ENCODE measurements around the gene C1orf159.
"Not testable (repeated sequence)": the region's sequence is repeated elsewhere in the genome, so short reads cannot be mapped to it uniquely, and the experiment has no call there.

C1orf159 gene

DNA sequence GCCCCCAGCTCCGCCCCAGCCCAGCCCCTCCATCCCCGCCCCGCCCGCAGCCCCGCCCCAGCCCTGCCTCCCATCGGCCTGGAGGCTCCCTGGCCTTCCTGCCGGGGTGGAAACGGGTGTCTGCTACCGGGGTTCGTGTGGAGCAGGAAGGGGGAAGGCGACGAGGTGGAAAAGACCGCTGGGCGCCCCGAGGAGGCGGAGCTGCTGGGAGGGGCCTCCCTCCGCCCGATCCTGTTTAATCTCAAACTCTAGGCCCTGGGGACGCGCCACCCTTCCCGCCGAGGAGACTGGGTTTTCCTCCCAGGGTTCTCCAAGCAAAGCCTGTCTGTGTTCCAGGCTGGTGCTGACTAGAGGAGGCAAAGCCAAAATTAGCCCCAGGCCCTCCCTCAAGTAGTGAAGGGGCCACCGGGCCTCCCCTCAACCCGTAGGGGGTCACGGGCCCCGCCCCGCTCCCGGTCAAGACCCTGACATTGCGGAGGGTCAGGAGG, 41.6 kb upstream of the C1orf159 start:
- peak overlapping the region; percentile 42 for H3K4me3 ChIP-seq (ENCODE audit: low read length)
- H3K36me3 ChIP-seq (ENCODE audit: control insufficient read depth, low read depth, low read length) = no peaks in the 10 kb centered on the region
- peak overlapping the region; percentile 71 for H3K9ac ChIP-seq (ENCODE audit: low read length)
- H3K9me3 ChIP-seq (ENCODE audit: control insufficient read depth, low read depth, low read length) = peaks cover 4% of the 10 kb centered on the region
- H3K4me1 ChIP-seq (ENCODE audit: control insufficient read depth, low read depth, low read length) = peaks cover 7% of the 10 kb centered on the region
- H3K27ac ChIP-seq (ENCODE audit: low read length) = no peak overlapping the region
- H3K27me3 ChIP-seq (ENCODE audit: control insufficient read depth, insufficient read depth, low read length) = no peaks in the 10 kb centered on the region

DNA sequence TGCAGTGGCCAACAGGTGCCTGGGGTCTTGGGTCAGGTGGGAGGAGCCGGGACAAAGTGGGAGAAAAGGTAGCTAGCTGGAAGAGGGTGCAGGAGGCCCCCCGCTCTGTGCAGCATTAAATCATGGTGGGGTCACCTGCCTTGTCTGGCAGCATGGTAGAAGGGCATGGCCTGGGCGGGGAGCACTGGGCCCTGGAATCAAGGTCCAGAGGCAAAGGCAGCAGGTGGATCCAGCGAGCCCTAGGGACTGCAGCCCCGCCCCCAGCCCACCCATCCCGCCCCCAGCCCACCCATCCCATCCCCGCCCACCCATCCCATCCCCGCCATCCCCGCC, 41.1 kb upstream of the C1orf159 start:
- Histone ChIP-seq H3K9me3 (ENCODE audit: control insufficient read depth, low read depth, low read length) (peaks cover 4% of the 10 kb centered on the region), H3K4me1 (ENCODE audit: control insufficient read depth, low read depth, low read length) (peaks cover 3% of the 10 kb centered on the region), H3K4me3 (ENCODE audit: low read length) (no peak overlapping the region), H3K9ac (ENCODE audit: low read length) (no peak overlapping the region), H3K27me3 (ENCODE audit: control insufficient read depth, insufficient read depth, low read length) (no peaks in the 10 kb centered on the region), H3K27ac (ENCODE audit: low read length) (no peak overlapping the region), H3K36me3 (ENCODE audit: control insufficient read depth, low read depth, low read length) (no peaks in the 10 kb centered on the region)

- Histone ChIP-seq H3K9me3 (ENCODE audit: control insufficient read depth, low read depth, low read length) (peaks cover 4% of the 10 kb centered on the region), H3K27ac (ENCODE audit: low read length) (no peak overlapping the region), H3K27me3 (ENCODE audit: control insufficient read depth, insufficient read depth, low read length) (no peaks in the 10 kb centered on the region), H3K9ac (ENCODE audit: low read length) (no peak overlapping the region), H3K4me1 (ENCODE audit: control insufficient read depth, low read depth, low read length) (no peaks in the 10 kb centered on the region), H3K4me3 (ENCODE audit: low read length) (no peak overlapping the region), H3K36me3 (ENCODE audit: control insufficient read depth, low read depth, low read length) (no peaks in the 10 kb centered on the region)
Observed at GRCh38 chr1:1156140-1157032, 40.5 kb upstream of the C1orf159 start.

DNA sequence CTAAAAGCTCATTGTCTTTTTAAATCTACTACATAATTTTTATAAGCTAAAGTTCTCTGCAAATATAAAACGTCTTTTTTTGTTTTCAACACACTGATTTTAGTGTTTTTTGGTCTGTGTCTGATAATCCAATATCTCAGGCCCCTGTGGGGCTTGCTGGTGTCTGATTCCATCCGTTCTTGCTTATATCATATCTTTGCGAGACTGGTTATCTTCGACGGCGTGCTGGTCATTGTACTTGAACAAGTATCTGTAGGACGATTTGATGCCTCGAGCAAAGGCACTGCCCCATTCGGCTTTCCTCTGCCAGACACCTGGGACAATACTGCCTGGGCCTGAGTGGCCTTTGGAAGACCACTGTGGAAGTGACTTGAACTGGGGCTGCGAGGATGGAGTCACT, 39.4 kb upstream of the C1orf159 start:
- no peaks in the 10 kb centered on the region for H3K4me1 ChIP-seq (ENCODE audit: control insufficient read depth, low read depth, low read length)
- no peaks in the 10 kb centered on the region for H3K27me3 ChIP-seq (ENCODE audit: control insufficient read depth, insufficient read depth, low read length)
- H3K36me3 ChIP-seq (ENCODE audit: control insufficient read depth, low read depth, low read length) = no peaks in the 10 kb centered on the region

DNA sequence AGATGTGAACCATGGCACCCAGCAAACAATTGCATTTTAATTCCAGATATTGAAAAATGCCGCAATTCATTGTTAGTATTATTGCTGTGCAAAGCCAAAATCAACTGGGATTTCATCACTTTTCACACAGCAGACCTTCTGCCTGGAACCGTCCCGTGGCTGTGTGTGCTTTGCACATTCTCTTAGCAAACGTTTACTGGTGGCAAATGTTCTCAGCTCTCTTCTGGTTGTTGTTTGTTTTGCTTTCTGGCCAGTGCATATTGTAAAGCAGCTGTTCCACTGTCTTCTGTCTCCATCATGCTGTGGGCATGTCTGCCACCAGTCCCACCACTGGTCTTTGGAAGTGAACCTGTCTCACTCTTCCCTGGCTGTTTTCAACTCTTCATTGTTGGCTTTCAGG, 38.0 kb upstream of the C1orf159 start:
- no peak overlapping the region for H3K4me3 ChIP-seq (ENCODE audit: low read length)
- H3K36me3 ChIP-seq (ENCODE audit: control insufficient read depth, low read depth, low read length) = no peaks in the 10 kb centered on the region
- peaks cover 4% of the 10 kb centered on the region for H3K9me3 ChIP-seq (ENCODE audit: control insufficient read depth, low read depth, low read length)
- no peaks in the 10 kb centered on the region for H3K27me3 ChIP-seq (ENCODE audit: control insufficient read depth, insufficient read depth, low read length)
- no peak overlapping the region for H3K27ac ChIP-seq (ENCODE audit: low read length)
- no peak overlapping the region for H3K9ac ChIP-seq (ENCODE audit: low read length)
- H3K4me1 ChIP-seq (ENCODE audit: control insufficient read depth, low read depth, low read length) = no peaks in the 10 kb centered on the region

More for the DNA sequence above, 39.4 kb upstream of the C1orf159 start:
- Histone ChIP-seq H3K4me3 (ENCODE audit: low read length) (no peak overlapping the region), H3K9ac (ENCODE audit: low read length) (no peak overlapping the region), H3K9me3 (ENCODE audit: control insufficient read depth, low read depth, low read length) (peaks cover 4% of the 10 kb centered on the region), H3K27ac (ENCODE audit: low read length) (no peak overlapping the region)

- not testable (repeated sequence) for H3K9me3 ChIP-seq (ENCODE audit: control insufficient read depth, low read depth, low read length); H3K9ac ChIP-seq (ENCODE audit: low read length); H3K27ac ChIP-seq (ENCODE audit: low read length); H3K4me1 ChIP-seq (ENCODE audit: control insufficient read depth, low read depth, low read length); H3K36me3 ChIP-seq (ENCODE audit: control insufficient read depth, low read depth, low read length); H3K4me3 ChIP-seq (ENCODE audit: low read length); H3K27me3 ChIP-seq (ENCODE audit: control insufficient read depth, insufficient read depth, low read length)
Observed at GRCh38 chr1:1153215-1153614, 37.3 kb upstream of the C1orf159 start.

DNA sequence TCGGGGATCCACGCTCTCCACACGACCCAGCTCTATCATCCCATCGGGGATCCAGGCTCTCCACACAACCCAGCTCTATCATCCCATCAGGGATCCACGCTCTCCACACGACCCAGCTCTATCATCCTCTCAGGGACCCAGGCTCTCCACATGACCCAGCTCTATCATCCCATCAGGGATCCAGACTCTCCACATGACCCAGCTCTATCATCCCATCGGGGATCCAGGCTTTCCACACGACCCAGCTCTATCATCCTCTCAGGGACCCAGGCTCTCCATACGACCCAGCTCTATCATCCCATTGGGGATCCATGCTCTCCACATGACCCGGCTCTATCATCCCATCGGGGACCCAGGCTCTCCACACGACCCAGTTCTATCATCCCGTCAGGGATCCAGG, 36.5 kb upstream of the C1orf159 start:
- not testable (repeated sequence) for H3K27me3 ChIP-seq (ENCODE audit: control insufficient read depth, insufficient read depth, low read length); H3K4me3 ChIP-seq (ENCODE audit: low read length)

DNA sequence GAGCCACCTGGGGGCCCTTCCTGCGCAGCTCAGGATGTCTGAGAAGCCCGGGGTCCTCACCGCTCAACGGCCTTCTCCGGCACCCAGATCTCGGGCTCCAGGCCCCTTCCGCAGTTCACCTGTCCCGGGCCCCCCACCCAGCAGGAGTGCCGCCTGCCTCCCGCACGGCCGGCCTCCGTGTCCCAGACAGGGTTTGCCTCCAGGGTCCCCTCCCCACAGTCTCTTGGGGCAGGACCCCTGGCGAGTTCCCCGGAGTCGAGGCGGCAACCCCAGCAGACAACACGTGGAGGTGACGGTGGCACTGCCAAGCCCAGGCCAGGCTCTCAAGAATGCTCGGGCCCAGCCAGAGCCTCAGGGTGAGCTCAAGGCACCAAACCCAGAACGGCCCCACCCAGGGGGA, 35.4 kb upstream of the C1orf159 start:
- Histone ChIP-seq H3K27ac (ENCODE audit: low read length) (no peak overlapping the region), H3K4me1 (ENCODE audit: control insufficient read depth, low read depth, low read length) (no peaks in the 10 kb centered on the region)

More for the DNA sequence above, 36.5 kb upstream of the C1orf159 start:
- H3K27ac ChIP-seq (ENCODE audit: low read length); H3K4me1 ChIP-seq (ENCODE audit: control insufficient read depth, low read depth, low read length); H3K9me3 ChIP-seq (ENCODE audit: control insufficient read depth, low read depth, low read length); H3K36me3 ChIP-seq (ENCODE audit: control insufficient read depth, low read depth, low read length); H3K9ac ChIP-seq (ENCODE audit: low read length): not testable (repeated sequence)

DNA sequence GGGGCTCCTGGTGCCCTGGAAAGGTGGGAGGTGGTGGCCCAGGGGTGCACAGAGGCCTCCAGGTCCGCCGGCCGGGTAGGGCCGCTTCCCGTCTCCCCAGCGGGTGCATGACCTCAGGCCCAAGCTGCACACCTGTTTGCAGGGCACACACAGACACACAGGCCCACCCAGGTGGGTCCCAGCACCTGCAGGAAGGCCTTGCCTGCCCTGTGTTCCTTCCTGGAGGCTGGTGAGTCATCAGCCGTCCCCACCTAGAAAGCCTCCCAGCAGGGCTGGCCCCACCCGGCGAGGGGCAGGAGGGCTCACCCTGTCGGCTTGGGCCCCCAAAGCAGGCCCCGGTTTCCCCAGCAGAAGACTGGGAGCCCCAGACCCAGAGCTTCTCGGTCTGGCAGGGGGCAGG, 34.2 kb upstream of the C1orf159 start:
- Histone ChIP-seq H3K27ac (ENCODE audit: low read length) (no peak overlapping the region), H3K36me3 (ENCODE audit: control insufficient read depth, low read depth, low read length) (no peaks in the 10 kb centered on the region), H3K27me3 (ENCODE audit: control insufficient read depth, insufficient read depth, low read length) (no peaks in the 10 kb centered on the region), H3K9ac (ENCODE audit: low read length) (no peak overlapping the region), H3K4me3 (ENCODE audit: low read length) (no peak overlapping the region), H3K4me1 (ENCODE audit: control insufficient read depth, low read depth, low read length) (no peaks in the 10 kb centered on the region), H3K9me3 (ENCODE audit: control insufficient read depth, low read depth, low read length) (peaks cover 4% of the 10 kb centered on the region)

More for the DNA sequence above, 35.4 kb upstream of the C1orf159 start:
- Histone ChIP-seq H3K9ac (ENCODE audit: low read length) (no peak overlapping the region), H3K9me3 (ENCODE audit: control insufficient read depth, low read depth, low read length) (peaks cover 4% of the 10 kb centered on the region), H3K4me3 (ENCODE audit: low read length) (no peak overlapping the region), H3K27me3 (ENCODE audit: control insufficient read depth, insufficient read depth, low read length) (no peaks in the 10 kb centered on the region), H3K36me3 (ENCODE audit: control insufficient read depth, low read depth, low read length) (no peaks in the 10 kb centered on the region)

- no peaks in the 10 kb centered on the region for H3K27me3 ChIP-seq (ENCODE audit: control insufficient read depth, insufficient read depth, low read length)
- H3K4me1 ChIP-seq (ENCODE audit: control insufficient read depth, low read depth, low read length) = no peaks in the 10 kb centered on the region
- H3K9ac ChIP-seq (ENCODE audit: low read length) = no peak overlapping the region
Observed at GRCh38 chr1:1149416-1149815, 33.5 kb upstream of the C1orf159 start.

GRCh38 chr1:1148569-1148968, 32.7 kb upstream of the C1orf159 start:
- Histone ChIP-seq H3K27me3 (ENCODE audit: control insufficient read depth, insufficient read depth, low read length) (no peaks in the 10 kb centered on the region), H3K27ac (ENCODE audit: low read length) (no peak overlapping the region), H3K9me3 (ENCODE audit: control insufficient read depth, low read depth, low read length) (peaks cover 4% of the 10 kb centered on the region), H3K36me3 (ENCODE audit: control insufficient read depth, low read depth, low read length) (no peaks in the 10 kb centered on the region), H3K4me3 (ENCODE audit: low read length) (no peak overlapping the region), H3K4me1 (ENCODE audit: control insufficient read depth, low read depth, low read length) (no peaks in the 10 kb centered on the region), H3K9ac (ENCODE audit: low read length) (no peak overlapping the region)

More at GRCh38 chr1:1149416-1149815, 33.5 kb upstream of the C1orf159 start:
- peaks cover 4% of the 10 kb centered on the region for H3K9me3 ChIP-seq (ENCODE audit: control insufficient read depth, low read depth, low read length)
- H3K27ac ChIP-seq (ENCODE audit: low read length) = no peak overlapping the region
- no peaks in the 10 kb centered on the region for H3K36me3 ChIP-seq (ENCODE audit: control insufficient read depth, low read depth, low read length)
- no peak overlapping the region for H3K4me3 ChIP-seq (ENCODE audit: low read length)

DNA sequence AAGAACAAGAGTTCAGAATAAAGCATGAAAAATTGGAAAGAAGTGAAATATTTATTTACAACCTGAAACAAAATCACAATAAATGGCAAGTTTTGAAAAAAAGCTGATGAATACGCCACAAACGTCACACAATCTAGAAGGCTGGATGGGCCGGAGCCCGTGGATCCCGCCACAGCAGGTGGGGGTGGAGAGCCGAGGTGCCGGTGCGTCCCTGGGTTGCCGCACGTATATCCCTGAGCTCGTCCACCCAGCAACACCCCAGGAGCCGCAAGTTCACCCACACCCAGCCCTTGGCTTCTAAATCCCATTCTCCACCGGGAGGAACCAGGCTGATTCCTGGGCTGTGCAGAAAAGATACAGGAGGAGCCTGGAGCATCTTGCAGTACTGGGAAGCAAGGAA, 32.2 kb upstream of the C1orf159 start:
- Histone ChIP-seq H3K27me3 (ENCODE audit: control insufficient read depth, insufficient read depth, low read length) (no peaks in the 10 kb centered on the region), H3K9me3 (ENCODE audit: control insufficient read depth, low read depth, low read length) (no peaks in the 10 kb centered on the region), H3K9ac (ENCODE audit: low read length) (no peak overlapping the region), H3K36me3 (ENCODE audit: control insufficient read depth, low read depth, low read length) (no peaks in the 10 kb centered on the region), H3K4me1 (ENCODE audit: control insufficient read depth, low read depth, low read length) (no peaks in the 10 kb centered on the region), H3K4me3 (ENCODE audit: low read length) (no peak overlapping the region), H3K27ac (ENCODE audit: low read length) (no peak overlapping the region)
